ENCODE data around the gene PSMD11.

DNA sequence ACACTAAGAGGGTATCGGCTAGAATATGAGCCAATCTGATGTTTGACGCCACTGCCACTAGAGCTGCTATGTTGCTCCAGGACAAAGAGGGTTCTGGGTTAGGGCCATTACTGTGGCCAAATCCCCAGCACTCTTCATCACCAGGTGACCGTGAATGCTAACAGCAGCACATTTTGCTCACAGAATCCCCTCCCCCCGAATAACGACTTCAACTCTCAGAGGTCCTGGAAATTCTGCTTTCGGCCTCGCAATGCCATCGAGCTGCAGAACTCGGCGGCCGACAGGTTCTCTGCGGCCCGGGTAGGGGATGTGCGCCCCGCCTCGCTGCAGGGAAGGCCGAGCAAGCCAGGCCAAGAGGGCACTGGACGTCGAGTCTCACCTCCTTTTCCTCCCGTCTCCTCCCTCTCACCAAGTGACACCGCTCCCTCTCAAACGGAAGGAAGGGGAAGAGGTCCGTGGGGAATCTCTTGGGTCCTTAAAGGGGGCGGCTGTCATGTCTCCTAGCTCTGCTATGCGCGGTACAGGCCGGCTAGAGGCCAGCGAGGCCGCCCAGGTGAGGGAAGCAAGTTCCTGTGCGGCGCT, 74.4 kb downstream of the PSMD11 start:
- TF ChIP-seq KDM5A (IDR thresholded peaks at IDR 0.05) = no peak
- TF ChIP-seq SMC3 (IDR thresholded peaks at IDR 0.05) = no peak
- no peak for TF ChIP-seq CTCF (IDR thresholded peaks at IDR 0.05)
- no peak for TF ChIP-seq POLR2A (IDR thresholded peaks at IDR 0.05; ENCODE audit: low read length)
- no peak for TF ChIP-seq REST (IDR thresholded peaks at IDR 0.05)
- no peak for TF ChIP-seq JUN (IDR thresholded peaks at IDR 0.05)
- TF ChIP-seq BCL3 (IDR thresholded peaks at IDR 0.05) = no peak

All from A549 (cell line).